Forelimb muscle (tissue), 1 donor: ENCODE measurements around the gene KCNMB4. TPM values are rescaled to one million over a fixed set of nuclear protein-coding genes. Genes with fewer than 3 reads are reported as not detected.
"Not testable (repeated sequence)": the region's sequence is repeated elsewhere in the genome, so short reads cannot be mapped to it uniquely, and the experiment has no call there.

Source experiments
- DNase-seq: peaks from one replicate; pipeline ENCODE4 v3.0.0-alpha.2; 2013; ENCODE audit warnings: low read depth
- polyA plus RNA-seq: library from polyadenylated mRNA; unstranded; fragments of 120-200 nt; gene quantifications from one replicate; pipeline ENCODE4 v1.2.1, GENCODE V29; 2013; ENCODE audit not compliant: insufficient read length

Gene KCNMB4
- polyA plus RNA-seq, 1 donor = 12.7 TPM

DNA sequence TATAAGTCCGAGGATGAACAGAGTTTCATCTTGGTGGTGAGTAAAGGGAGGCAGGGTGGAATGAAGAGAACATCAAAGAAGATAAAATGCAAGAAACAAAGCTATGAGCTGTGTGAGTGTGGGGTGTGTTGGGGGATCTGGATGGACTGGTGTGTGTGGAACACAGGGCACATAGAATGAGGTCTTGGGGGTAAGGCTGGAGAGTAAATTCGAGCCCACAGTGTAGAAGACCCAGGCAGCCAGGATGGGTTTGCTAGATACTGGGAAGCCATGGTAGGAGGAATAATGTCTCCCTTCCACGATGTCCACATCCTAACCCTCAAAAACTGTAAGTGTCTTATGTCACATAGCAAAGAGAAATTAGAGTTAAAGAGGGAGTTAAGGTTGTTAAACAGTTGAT is 6.8 kb downstream of the KCNMB4 start:
- no peak for DNase-seq

DNA sequence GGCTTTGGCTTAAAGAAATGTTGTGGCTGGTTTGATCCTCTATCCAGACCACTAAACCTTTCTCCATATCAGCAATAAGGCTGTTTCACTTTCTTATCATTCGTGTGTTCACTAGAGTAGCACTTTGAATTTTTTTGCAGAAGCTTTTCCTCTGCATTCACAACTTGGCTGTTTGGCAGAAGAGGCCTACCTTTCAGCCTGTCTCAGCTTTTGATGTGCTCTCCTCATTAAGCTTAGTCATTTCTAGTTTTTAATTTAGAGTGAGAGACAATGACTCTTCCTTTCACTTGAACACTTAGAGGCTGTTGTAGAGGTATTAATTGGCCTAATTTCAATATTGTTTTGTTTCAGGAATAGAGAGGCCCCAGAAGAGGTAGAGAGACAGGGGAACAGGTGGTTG is 13.8 kb downstream of the KCNMB4 start:
- no peak for DNase-seq

DNA sequence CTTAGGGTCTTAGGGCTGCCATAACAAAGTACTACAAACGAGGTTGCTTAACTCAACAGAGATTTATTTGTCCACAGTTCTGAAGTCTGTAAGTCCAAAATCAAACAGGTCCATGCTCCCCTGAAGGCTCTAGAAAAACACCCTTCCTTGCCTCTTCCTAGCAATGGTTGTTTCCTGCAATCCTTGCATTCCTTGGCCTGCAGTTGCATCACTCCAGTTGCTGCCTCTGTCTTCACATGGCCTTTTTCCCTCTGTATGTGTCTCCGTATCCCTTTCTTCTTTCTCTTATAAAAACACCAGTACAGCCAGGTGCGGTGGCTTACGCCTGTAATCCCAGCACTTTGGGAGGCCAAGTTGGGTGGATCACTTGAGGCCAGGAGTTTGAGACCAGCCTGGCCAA is 17.4 kb downstream of the KCNMB4 start:
- no peak for DNase-seq

DNA sequence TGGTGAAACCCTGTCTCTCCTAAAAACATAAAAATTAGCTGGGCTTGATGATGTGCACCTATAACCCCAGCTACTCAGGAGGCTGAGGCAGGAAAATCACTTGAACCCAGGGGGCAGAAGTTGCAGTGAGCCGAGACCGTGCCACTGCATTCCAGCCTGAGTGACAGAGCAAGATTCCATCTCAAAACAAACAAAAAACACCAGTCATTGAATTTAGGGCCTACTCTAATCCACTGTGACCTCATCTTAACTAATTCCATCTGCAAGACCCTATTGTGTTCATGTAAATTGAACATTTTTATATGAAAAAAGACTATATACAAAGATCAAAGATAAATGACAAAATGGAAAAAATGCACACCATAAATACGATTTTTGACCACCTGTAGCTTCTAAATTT is 17.8 kb downstream of the KCNMB4 start:
- no peak for DNase-seq

DNA sequence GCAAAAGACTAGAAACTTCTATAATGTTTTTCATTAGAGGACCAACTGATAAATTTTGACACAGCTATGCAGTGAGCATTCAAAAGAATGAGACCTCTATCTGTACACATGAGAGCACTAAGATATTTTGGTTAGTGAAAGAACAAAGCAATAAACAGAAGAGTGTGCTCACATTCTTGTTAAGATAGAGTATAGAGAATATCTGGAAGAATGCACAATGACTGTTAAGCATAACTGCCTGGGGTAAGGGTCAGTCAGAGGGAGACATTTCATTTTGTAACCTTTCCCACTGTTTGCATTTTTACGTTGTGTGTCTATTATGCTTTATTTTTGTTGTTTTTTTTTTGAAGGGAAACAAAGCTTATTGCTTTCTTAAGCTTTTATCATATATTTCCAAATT is 20.7 kb downstream of the KCNMB4 start:
- DNase-seq = no peak

DNA sequence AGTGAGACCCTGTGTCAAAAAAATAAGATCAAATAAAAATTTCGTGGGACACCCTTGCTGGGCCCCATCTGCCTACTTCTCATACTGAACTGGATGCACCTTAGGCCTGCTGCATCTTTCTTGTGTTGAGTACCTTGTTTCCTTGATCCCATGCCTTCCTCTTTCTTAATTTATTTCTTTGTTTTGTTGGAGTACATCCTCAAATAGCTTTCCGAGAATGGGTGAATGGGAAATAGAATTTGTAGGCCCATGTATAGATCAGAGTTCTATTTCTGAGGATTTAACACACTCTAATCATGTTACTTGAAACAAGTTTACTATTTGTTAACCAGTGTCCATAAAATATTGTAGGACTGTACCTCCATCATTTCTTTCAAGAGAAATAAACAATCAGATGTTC is 23.6 kb downstream of the KCNMB4 start:
- DNase-seq = no peak

- not testable (repeated sequence) for DNase-seq
Measured at GRCh38 chr12:70392631-70393030, 26.5 kb downstream of the KCNMB4 start.

DNA sequence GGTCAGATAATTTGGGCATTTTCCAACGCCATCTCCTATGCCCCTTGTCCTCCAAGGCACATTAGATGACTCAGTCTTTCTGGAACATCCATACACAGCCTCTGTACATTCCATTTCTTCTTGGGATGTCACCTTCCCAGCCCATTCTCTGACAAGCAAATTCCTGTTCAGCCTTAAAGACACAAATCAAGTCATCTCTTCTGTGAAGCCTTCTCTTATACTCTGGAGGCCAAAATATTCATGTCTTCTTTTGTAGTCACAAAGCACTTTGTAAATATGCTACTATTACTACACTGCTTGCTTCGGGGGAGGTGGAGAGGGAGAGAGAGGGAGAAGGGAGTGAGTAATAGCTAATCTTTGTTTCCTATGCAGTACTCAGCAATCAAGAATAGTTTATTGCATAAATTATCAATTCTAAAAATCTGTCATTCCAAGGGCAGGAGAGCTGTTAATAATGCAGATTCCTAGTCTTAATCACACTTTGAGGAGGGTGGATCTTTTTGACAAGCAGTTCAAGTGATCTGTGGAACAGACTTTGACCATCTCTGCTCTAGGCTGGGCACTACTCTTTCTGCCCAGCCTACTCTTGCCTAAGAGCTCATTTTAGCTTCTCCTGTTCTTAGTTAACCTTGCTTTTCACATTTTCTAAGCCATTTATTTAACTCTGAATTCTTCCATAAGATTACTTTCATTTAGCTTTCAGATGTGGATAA is 27.9 kb downstream of the KCNMB4 start:
- DNase-seq = no peak

GRCh38 chr12:70398002-70398401 is 31.9 kb downstream of the KCNMB4 start:
- no peak for DNase-seq

- DNase-seq = no peak
Measured at GRCh38 chr12:70398862-70399261, 32.8 kb downstream of the KCNMB4 start.

DNA sequence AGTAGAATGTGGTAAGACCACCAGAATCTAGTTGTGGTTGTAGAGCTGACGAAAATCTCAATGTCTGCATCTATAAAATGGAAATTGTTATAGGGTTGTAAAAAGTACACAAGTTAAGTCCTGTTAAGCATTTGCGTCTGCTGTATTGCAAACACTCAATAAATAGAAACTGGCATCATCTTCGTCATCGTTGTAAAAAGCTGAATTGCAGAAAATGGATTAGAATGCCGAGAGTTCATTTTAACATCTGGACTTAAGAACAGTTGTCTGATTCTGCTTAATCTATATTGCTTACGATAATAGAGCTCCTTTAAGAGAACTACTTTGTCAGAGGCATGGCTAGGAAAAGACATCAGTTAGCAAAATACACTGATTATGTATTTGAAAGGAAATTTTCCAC is 33.2 kb downstream of the KCNMB4 start:
- no peak for DNase-seq

- DNase-seq = no peak
Measured at GRCh38 chr12:70400124-70400523, 34.0 kb downstream of the KCNMB4 start.

GRCh38 chr12:70402597-70402996 is 36.5 kb downstream of the KCNMB4 start:
- DNase-seq = no peak

- DNase-seq = no peak
Measured at GRCh38 chr12:70403826-70404225, 37.7 kb downstream of the KCNMB4 start.

DNA sequence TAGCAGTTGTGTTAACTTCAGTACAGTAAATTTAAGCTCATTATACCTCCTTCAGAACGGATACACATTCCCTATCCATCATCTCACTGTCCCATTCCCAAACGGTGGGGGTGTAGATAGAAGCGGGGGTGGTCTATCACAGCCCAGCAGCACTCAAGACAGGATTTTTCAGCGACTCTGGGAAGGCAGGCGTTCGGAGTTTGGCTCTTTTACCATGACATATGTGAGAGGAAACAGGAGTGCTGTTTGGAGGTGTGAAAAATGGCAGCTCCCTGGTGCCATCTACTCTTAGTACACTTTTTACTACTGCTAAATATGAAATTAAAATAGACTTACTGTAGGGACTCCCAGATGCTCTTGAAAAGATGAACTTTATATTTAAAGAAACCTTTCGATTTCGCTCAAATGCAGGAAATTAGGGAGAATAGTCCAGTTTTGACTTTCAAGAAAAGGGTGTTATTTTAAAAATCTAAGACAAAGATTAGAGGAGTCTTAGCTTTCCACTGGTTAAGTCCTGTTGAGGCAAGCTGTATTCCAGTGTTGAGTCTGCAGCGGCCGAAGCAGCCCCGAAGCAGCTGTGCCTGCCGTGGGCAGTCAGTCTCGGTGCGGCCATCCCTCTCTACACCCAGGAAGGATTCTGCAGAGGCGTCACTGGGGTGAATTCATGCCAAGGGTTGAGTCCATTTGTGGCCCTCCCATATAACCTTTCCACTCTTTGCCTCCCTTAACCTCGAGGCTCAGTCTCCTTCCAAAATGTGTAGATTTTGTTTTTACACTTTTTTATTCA is 42.1 kb downstream of the KCNMB4 start:
- no peak for DNase-seq

- no peak for DNase-seq
Measured at GRCh38 chr12:70415987-70416386, 49.9 kb downstream of the KCNMB4 start.

- no peak for DNase-seq
Measured at GRCh38 chr12:70417121-70417520, 51.0 kb downstream of the KCNMB4 start.

GRCh38 chr12:70418101-70418500 is 52.0 kb downstream of the KCNMB4 start:
- DNase-seq = no peak

GRCh38 chr12:70422631-70423030 is 56.5 kb downstream of the KCNMB4 start:
- DNase-seq = no peak

- DNase-seq = no peak
Measured at GRCh38 chr12:70426620-70427019, 60.5 kb downstream of the KCNMB4 start.

DNA sequence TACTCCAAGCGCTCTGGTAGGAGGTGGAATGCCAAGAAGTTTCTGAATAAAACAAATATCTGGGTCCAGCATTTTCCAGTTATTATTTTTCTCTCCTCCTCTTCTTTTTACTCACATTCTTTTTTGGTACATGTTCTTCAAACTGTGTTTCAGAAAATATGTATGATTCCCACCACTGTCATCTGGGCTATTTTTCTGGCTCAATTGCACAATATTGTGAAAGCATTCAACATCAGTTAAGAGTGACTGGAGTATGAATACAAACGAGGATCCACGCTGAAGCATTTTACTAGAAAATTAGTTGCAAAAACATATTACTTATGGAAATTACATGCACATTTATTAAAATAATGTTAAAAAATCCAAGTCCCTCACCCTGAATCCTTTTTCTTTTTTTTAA is 61.5 kb downstream of the KCNMB4 start:
- no peak for DNase-seq

- DNase-seq = no peak
Measured at GRCh38 chr12:70430400-70430799, 64.3 kb downstream of the KCNMB4 start.

- no peak for DNase-seq
Measured at GRCh38 chr12:70436836-70437235, 70.7 kb downstream of the KCNMB4 start.
